ACHN (cell line): ENCODE data around the gene PRXL2B.
"Not testable (repeated sequence)": the region's sequence is repeated elsewhere in the genome, so short reads cannot be mapped to it uniquely, and the experiment has no call there.

Experiments used
- DNase-seq: peaks from one replicate; pipeline ENCODE4 v3.0.0-alpha.2; 2015
- in situ Hi-C: cut with HindIII; loops from 2 replicates; pipeline ENCODE4 v1.10.0; 2017; ENCODE audit warnings: low sequenced_read_pairs, low pct_ligation_motif_present, low pct_unique_long_range_greater_than_20kb

Gene PRXL2B

GRCh38 chr1:2625748-2626147 is 39.2 kb downstream of the PRXL2B start:
- in situ Hi-C loops, DNase-seq: not testable (repeated sequence)

GRCh38 chr1:2627746-2628145 is 41.2 kb downstream of the PRXL2B start:
- in situ Hi-C loops, result no loop called here
- no peak for DNase-seq

- in situ Hi-C loops, result no loop called here
Measured at GRCh38 chr1:2628191-2628932, 41.8 kb downstream of the PRXL2B start.

DNA sequence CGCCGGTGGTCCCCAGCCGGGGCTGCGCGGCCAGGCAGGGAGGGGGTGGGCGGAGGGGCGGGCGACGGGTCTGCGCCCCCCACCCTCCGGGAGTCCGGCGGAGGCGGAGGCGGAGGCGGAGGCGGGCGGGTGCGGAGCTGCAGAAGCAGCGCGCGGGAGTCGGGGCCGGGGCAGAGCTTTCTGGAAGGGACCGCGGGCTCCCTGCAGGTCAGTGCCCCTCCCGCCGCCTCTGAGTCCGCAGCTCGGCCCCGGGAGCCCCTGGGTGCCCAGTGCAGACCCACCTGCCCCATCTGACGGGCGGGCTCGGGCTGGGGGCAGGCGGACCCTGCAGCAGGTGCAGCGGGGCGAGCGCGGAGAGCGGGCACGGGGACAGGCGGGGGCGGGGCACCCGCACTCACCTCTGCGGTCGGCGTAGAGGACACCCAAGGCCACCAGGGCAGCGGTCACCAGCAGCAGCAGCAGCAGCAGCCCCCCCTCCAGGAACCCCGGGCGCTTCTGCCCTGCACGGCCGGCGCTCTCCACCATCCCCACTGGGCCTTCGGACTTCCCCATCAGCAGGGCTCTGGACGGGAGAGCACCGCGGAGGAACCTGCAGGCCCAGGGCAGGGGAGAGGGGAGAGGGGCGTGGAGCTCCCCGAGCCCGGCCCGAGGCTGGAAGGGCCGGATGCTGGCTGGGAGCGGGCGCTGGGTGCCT is 42.5 kb downstream of the PRXL2B start:
- in situ Hi-C loops, result no loop called here
- DNase-seq, result no peak

More at GRCh38 chr1:2628191-2628932, 41.8 kb downstream of the PRXL2B start:
- DNase-seq, result no peak

DNA sequence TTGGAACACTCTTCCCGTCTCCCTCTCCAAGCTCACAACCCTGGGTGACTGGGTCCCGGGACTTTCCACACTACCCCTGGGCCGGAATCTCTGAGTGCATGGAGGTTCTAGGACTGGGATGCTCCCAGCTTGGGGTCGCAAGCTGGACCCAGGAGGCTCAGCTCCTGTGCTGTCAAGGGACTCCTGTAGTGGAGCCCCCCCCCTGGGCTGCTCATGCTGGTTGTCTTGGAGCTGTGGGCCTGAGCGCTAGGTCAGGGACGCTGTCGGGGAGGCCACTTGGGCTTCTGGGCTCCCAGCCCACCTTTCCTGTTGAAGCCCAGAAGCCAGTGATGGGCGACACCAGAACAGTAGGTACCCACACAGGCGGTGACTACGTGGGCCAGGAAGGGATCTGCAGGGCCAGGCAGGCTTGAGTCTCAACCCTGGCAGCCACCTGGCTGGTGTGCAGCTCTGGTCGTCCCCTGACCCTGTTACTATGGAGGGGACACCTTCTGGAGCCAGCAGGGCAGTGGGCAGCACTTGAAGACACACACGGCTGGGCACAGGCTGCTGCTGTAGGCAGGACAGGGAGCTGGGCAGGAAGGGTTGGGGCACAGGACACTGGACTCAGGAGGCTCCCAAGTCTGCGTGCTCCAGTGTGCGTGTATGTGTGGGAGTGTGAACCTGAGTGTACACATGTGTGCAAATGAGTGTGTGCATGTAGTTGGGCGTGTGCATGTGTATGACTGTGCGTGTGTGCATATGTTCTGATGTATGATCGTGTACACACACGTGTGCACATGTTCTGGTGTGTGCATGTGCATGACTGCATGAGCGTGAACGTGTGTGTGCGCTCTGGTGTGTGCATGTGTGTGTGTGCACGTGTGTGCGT is 43.3 kb downstream of the PRXL2B start:
- no peak for DNase-seq
- in situ Hi-C loops, result no loop called here

- no peak for DNase-seq
- in situ Hi-C loops, result no loop called here
Measured at GRCh38 chr1:2630498-2631135, 44.0 kb downstream of the PRXL2B start.

- no peak for DNase-seq
Measured at GRCh38 chr1:2631136-2632050, 44.8 kb downstream of the PRXL2B start.

DNA sequence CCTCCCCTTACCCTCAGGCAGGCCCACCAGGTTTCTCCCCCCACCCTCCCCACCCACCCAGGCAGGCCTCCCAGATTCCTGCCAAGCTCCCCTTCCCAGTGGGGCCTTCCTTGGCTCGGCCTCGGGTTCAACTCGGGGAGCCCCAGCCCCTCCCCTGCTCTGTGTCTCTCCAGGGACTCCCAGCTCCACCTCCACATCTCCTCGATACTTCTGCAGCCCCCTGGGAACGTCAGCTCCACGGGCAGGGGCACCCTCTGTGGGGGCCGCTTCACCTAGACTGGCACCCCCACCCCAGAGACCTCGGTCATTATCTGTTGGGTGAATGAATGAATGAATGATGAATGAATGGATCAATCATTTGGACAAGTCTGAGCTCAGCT is 45.5 kb downstream of the PRXL2B start:
- in situ Hi-C loops, result no loop called here
- DNase-seq, result no peak

More at GRCh38 chr1:2631136-2632050, 44.8 kb downstream of the PRXL2B start:
- in situ Hi-C loops, result no loop called here

DNA sequence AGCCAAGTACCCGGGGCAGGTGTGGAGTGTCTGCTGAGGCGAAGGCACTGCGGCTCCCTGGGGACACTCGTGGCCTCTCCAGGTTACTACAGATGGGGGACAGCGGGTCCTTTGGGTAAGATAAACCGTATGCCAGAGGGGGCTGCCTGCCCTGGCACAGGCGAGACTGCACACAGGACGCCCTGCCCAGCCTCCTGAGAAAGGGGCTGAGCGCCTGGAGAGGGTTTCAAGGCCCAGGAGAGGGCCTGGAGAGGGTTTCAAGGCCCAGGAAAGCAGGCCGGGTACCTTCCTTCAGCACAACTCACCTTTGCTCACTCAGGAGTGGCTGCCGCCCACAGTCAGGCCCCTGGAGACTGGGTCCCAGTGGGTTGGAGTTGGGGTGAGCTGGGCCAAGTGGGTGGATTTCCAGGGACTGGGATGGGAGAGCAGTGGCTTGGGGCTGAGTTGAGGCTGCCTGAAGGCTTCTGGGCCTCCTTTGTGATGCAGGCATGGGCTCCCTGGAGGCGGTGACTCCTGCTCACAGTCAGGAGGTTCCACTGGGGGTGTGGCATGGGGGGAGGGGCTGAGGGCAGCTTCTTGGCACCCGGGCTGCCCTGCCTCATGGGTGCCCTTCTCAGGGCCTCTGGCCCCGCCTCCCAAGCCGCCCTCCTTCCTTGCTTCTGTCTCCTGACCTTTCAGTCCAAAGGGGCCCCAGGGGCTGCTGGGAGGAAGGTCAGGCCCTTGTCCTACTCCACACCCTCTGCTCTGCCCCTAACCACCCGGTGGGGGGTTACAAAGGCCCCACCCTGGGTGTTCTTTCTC is 46.2 kb downstream of the PRXL2B start, which contains the start of gene MMEL1:
MMEL1 (minus strand) TSS at position 456 of the 801 bp plus-strand sequence. CDS start 3,532 bp downstream, outside the sequence.
- DNase-seq, result no peak
- in situ Hi-C loops, result no loop called here

DNA sequence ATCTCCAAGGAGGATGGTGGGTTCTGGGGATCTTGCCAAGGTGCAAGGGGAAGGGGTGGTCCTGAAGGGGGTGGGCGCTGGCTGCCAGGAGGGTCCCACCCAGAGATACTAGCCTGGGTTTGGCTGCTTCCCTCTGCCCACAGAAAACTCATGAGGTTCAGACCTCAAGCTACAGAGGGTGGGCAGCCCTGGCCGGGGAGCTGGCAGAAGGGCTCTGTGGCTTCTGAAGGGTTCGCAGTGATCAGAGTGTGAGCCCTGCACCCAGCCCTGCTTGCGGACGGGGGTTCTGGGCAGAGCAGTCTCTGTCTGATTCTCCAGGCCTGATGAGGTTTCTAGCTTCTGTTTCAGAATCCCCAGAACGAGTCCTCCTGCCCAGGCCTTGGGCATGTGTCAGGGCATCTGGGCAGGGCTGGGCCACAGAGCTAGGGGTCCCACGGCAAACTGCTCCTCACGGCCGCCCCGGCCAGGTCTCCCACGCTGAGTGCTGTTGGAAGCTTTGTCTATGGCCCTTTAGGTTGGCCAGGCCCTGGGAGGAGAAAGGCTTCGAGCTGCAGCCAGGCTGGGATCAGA is 46.9 kb downstream of the PRXL2B start:
- no peak for DNase-seq
- in situ Hi-C loops, result no loop called here

DNA sequence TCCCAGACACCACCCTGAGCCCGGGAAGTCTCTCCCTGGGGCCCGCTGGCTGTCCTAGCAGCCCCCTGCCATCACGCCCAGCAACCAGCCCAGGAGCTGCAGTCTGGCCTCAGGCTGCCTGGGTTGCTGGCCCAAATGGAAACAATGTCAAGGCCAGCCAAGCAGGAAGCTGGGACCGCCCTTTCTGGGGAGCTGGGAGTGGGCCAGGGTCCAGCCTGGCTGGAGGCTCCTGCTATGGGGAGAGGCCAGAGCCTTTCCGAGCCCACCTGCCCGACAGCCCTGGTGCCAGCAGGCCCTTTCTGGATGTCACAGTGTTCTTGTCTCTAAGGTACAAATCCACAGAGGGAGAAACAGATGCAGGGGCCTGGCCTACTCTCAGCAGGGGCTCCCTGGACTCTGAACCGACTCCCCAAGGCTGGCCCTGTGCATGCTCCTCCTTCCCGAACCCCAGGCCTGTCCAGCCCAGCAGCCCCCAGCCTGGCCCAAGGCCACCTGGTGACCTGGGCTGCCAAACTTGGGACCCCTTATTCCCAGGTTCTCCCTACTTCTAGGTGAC is 47.4 kb downstream of the PRXL2B start:
- in situ Hi-C loops, result no loop called here
- no peak for DNase-seq

DNA sequence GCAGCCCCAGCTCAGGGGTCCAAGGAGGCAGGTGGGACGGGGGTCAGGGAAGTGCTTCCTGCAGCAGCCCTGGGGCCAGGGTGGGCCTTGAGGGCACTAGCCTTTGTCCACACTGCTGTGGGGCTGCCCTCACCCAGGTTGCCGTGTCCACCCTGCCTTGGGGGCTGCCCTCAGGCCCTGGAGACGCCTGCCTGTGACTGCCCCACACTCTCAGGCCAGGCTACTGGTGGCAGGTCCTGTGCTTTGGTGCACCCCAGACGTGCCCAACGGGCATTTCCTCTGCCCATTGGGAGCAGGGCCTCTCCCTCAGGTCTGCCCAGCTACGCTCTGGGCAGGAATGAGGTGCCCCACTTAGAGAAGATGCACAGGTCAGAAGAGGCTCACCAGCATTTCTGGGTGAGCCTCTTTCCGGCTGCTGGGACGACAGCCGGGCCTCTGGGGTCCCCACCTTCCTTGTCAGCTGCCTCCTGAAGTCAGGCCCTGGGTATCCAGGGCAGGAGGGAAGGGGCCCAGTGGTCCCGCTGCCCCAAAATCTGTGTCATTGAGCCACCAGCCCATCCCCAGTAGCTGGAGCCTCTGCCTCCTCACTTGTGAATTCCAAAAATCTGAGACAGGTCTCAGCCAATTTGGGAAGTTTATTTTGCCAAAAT is 48.9 kb downstream of the PRXL2B start:
- in situ Hi-C loops, result no loop called here
- no peak for DNase-seq

GRCh38 chr1:2636733-2637132 is 50.2 kb downstream of the PRXL2B start:
- in situ Hi-C loops, result no loop called here
- no peak for DNase-seq

DNA sequence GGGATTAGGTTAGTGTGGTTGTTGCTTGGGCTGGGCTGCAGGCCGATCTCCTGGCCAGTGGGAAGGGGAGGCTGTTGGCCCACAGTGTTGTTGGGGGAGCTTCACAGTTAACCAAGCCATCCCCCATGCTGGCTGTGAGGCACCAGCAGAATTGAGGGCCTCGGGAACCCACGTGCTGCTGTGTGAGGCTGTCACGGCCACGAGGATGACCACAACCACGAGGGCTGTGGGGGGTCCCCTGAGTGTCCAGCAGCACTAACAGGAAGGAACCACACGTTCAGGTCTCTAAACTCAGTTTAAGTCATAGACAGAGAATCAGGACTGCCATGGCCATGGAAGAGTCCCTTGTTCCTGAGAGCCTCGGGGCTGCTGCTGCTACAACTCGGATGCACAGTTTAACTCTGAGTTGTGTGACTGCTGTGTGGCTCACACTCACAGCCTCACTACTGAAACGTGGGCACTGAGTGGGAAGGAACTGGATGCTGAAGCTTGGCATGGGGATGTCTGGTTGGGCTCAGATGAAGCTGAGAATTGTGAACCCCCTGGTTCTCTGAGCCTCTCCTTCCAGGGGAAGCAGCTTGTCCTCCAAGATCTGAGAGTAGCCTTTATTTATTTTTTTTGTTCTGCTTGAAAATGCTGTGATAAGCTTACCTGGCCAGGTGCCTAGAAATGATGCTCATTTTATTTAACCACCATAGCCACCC is 51.0 kb downstream of the PRXL2B start:
- in situ Hi-C loops, result no loop called here
- no peak for DNase-seq

GRCh38 chr1:2638466-2639115 is 52.0 kb downstream of the PRXL2B start:
- no peak for DNase-seq
- in situ Hi-C loops, result no loop called here
